Activated gamma-delta T cell treated with anti-CD3 and anti-CD28 coated beads, Interleukin-2, amount 50 U/mL, for 16 hours (primary cell): ENCODE data around the gene DENND4A.
A peak's percentile ranks its signal among the peaks of the same experiment; 100 is the strongest.

ENCODE experiments used
- DNase-seq: peaks from one replicate; pipeline ENCODE4 v3.0.0-alpha.2; 2020; ENCODE audit warnings: low read depth

DENND4A gene

GRCh38 chr15:65666257-65666656 is 125.8 kb downstream of the DENND4A start:
- no peak for DNase-seq

- DNase-seq: no peak
These were observed 128.6 kb downstream of the DENND4A start for GRCh38 chr15:65663521-65663920.

GRCh38 chr15:65660927-65661326 is 131.2 kb downstream of the DENND4A start:
- no peak for DNase-seq

- no peak for DNase-seq
These were observed 132.5 kb downstream of the DENND4A start for GRCh38 chr15:65659502-65660052.

- DNase-seq: no peak
These were observed 136.6 kb downstream of the DENND4A start for GRCh38 chr15:65655457-65655856.

GRCh38 chr15:65655026-65655425 is 137.1 kb downstream of the DENND4A start:
- no peak for DNase-seq

- no peak for DNase-seq
These were observed 138.1 kb downstream of the DENND4A start for GRCh38 chr15:65653801-65654521.

GRCh38 chr15:65653341-65653740 is 138.8 kb downstream of the DENND4A start:
- DNase-seq: no peak

GRCh38 chr15:65651831-65652749 is 140.0 kb downstream of the DENND4A start:
- DNase-seq: no peak

GRCh38 chr15:65651042-65651322 is 141.1 kb downstream of the DENND4A start:
- no peak for DNase-seq

GRCh38 chr15:65650312-65651041 is 141.6 kb downstream of the DENND4A start:
- no peak for DNase-seq

- no peak for DNase-seq
These were observed 145.6 kb downstream of the DENND4A start for GRCh38 chr15:65646486-65646885.

GRCh38 chr15:65645392-65645791 is 146.7 kb downstream of the DENND4A start:
- DNase-seq: no peak

- no peak for DNase-seq
These were observed 147.8 kb downstream of the DENND4A start for GRCh38 chr15:65644282-65644681.

- DNase-seq: no peak
These were observed 149.5 kb downstream of the DENND4A start for GRCh38 chr15:65642594-65642993.

- DNase-seq: no peak
These were observed 150.2 kb downstream of the DENND4A start for GRCh38 chr15:65641768-65642475.

- DNase-seq: no peak
These were observed 152.6 kb downstream of the DENND4A start for GRCh38 chr15:65639509-65639908.

GRCh38 chr15:65638681-65639089 is 153.4 kb downstream of the DENND4A start:
- peak; percentile 5 for DNase-seq

GRCh38 chr15:65638109-65638508 is 154.0 kb downstream of the DENND4A start:
- no peak for DNase-seq

GRCh38 chr15:65634356-65634755 is 157.7 kb downstream of the DENND4A start:
- DNase-seq: no peak

GRCh38 chr15:65633752-65634151 is 158.3 kb downstream of the DENND4A start:
- no peak for DNase-seq
